LoVo (cell line): ENCODE data around the gene C3orf70.
"Not testable (repeated sequence)": the region's sequence is repeated elsewhere in the genome, so short reads cannot be mapped to it uniquely, and the experiment has no call there.

Source experiments
- DNase-seq: peaks from one replicate; pipeline ENCODE4 v3.0.0-alpha.2; 2016; ENCODE audit warnings: low spot score

C3orf70 gene

DNA sequence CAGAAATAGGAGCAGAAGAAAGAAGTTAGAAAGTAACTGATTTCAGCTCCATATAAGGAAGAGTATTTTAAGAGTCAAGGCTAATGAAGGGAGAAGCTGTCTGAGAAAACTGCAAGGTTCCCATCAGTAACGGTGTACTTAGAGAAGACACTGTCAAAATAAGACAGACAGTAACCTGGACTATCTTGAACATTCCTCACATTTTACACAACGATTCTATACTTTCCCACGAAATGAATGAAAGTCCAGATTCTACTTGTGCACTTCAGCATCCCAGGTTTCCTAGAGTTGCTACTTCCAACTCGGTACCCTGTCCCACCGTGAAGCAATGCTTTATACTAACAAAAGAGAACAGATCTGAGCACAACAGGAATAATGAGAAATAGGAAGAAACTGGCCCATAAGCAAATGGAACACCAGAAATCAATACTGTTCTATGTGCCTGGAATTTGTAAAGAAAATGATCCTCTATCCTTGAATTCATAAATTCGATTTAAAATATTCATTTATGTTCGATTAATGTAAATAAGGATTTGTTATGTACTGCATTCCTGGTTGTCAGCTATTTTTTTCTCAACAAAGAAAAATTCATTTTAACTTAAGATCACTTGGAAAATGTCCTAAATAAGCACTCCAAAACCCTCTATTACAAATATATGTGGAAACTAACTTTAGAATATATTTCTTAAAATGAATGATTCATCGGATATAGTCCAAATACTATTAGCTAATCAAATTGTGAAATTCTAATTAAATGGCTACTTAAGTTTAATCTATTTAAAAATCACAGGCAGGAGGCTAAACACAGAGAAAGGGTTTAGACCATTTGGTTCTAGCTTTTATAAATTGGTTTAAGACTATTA is 1.5 kb downstream of the C3orf70 start:
- DNase-seq = no peak

DNA sequence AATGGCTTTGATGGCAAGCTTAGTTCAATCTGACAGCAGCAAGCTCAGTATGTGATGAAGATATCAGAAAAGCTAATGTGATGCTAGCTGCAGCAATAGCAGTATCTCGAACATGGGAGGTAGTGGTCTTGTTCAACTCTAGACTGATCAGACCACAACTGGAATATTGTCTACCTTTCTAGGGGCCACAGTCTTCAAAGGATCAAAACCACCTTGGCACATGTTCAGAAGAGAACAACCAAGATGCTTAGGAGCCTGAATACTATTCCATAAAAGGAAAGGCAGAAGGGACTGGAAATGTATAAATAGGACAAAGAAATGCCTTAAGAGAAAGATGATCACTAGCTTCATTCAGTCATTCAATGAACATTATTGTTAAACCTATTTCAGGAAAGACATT is 2.3 kb downstream of the C3orf70 start:
- no peak for DNase-seq

DNA sequence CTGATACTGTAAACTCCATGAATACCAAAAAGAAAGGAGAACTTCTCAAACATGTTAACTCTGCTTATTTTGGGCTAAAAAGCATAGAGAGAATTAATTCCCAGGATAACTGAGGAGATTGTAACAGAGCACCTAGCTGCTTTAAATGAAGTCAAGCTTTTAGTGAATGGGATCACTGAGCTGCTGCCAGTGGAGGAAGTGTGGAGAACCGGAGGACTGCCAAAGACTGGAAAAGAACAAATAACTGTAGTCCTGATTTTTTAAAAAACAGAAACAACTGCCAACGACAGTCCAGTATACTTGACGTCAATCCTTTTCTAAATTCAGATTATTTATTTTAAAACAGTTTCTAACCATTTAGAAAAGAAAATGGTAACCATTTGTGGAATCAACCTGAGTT is 3.3 kb downstream of the C3orf70 start:
- no peak for DNase-seq

DNA sequence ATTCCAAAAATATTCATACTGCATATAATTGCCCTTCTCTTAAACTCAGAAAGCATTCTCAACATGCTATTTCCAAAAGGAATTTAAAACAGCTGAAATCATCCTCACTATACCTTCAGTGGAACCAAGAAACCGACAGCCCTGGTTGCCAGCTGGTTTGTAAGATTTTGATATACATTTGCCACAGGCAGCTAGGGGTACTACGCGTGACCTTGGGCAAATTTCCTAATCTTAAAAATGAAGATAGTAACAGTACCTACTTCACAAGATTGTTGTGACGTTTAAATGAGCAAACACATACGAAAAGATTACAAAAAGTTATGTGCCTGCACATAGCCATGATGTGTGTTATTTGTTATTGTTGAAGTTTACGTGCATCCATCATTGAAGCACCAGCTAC is 7.3 kb downstream of the C3orf70 start:
- DNase-seq = no peak

DNA sequence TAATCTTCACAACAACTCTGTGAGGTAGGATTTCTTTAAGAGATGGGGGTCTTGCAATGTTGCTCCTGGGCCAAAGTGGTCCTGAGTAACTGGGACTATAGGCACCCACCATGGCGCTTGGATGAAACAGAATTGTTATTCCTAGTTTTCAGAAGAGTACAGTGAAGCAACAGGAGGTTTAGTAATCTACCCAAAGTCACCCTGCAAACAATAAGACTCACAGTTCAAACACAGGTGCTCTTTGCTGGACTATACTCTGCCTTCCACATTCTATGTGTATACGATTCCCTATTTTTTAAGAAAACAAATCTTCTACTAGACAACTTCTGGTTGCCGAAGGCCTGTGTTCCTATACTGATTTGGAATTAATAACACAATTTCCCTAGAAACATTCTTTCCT is 8.1 kb downstream of the C3orf70 start:
- DNase-seq = no peak

DNA sequence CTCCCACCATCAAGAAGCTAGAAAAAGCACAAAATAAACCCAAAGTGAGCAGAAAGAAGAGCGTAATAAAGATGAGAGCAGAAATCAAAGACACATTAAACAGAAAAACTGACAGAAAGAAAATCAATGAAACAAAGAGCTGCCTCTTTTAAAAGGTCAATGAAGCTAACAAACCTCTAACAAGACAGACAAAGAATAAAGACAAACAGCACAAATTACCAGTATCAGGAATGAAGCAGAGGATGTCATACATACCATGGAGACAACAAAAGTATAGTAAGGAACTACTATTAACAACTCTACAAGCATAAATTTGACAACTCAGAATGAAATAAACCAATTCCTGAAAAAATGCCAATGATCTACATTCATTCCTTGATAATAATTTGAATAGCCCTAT is 15.0 kb downstream of the C3orf70 start:
- no peak for DNase-seq

DNA sequence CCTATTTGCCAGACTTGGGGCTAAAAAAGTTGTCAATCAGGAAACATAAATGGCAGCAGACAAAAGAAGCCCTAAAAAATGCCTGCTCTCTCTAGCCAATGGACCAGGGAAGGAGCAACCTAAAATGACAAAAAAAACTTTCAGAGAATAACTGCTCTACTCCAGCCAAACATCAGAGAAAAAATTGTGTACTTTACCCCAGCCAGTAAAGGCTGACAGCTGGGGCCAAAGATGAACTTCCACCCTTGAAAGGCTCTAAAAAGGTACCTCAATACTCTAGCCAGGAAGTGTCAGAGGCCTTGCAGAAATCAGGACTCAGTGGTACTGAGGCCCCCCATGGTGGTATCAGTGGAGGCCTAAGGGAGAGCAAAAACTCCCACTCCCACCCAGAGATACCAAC is 18.4 kb downstream of the C3orf70 start:
- DNase-seq = no peak

DNA sequence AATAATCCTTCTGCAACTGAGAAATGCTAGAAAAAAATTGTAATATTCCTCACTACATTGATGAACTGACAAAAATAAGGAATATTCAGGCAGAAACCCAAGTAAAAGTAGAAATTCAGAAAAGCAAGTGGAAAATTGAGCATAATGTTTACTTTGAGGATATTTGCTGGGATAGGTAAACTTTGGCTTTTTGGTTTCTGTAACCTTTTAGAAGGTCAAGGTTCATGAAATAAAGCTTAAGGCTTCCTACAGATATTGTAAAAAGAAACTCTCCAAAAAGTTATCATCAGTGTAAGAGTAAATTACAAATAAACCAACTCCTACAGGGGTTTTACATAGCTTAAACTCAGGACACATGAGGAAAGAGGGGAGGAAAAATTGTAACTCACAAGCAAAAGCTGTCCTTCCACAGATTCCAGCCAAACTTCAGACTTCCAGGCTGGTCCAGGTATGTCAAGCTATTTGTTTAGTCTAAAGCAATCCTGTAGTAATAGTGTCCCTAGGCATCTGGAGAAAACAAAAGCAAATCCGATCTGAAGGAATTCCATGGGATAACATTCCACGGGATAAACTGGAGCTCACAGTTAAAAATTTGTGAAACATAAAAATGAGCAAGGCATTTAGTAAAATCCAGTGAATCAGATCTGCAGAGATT is 21.1 kb downstream of the C3orf70 start:
- DNase-seq = no peak

DNA sequence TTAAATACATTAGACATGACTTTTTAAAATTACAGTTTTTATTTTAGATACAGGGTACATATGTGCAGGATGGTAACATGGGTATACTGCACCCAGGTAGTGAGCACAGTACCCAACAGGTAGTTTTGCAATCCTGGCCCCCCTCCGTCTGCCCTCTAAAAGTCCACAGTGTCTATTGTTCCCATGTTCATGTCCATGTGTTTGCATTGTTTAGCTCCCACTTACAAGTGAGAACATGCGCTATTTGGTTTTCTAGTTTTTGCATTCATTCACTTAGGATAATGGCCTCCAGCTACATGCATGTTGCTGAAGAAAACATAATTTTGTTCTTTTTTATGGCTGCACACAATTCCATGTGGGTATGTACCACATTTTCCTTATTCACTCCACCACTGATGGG is 23.8 kb downstream of the C3orf70 start:
- DNase-seq = no peak

DNA sequence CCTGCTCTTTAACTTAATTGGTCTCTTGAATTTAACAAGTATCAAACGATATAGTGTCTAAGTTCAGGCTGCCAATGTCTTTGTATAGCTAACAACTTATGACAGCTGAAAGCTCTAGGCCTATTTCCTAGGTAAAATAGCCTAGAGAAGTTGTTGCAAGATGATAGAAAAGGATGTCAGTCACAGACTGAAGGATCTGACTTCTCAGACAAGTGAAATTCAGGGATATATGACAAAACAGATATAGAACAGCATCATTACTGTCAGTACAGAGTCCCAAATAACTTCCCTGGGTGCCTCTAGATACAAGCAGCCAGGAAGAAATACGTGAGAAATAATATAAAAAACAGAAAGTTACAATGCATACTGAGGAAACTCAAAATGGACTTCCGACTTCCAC is 26.7 kb downstream of the C3orf70 start:
- no peak for DNase-seq

DNA sequence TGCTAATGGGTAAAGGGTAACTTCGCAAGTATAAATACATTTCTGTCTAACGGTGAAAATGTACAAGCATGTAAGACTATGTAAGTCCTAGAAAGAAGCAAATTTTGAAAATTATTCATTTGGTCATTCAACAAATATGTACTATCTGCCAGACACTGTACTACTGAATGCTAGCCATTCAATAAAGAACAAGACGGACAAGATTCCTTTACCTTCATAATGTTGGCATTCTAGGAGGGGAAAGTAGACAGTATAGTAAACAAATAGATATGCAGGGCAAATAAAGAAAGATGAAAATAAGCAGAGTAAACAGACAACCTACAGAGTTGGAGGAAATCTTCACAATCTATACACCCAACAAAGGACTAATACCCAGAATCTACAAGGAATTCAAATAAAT is 32.7 kb downstream of the C3orf70 start:
- DNase-seq = no peak

DNA sequence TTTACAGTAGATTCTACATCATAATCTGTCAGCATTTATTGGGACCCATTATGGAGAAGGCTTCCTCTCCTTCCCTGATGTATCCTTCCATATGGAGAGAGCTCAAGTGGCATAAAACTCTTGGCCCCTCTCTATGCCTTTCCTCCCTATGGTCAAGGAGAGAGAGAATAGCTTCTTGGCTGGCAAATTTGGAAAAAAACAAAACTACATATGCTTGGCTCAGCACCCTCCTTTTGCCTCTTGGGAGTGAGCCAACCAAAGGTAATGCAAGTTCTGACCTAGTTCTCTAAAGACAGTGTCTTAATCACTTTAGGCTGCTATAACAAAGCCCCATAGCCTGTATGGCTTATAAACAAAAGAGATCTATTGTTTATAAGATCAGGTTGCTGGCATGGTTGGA is 37.5 kb downstream of the C3orf70 start:
- DNase-seq = no peak

DNA sequence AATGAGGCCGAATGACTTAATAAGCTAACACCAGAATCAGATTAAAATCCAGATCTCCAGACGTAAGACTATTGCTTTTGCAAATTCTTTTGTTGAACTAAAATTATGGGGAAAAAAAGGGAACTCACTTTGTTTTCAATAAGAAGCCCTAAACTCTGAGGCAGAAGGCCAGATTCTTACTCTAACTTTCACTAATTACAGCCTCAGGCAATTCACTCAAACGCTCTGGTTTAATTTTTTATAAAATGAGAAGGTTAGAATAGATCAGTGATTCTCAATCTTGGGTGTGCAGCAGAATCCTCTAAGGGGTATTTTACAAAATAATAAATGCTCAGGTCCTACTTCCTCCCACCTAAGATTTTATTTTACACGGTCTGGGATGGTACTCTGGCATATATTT is 38.1 kb downstream of the C3orf70 start:
- no peak for DNase-seq

DNA sequence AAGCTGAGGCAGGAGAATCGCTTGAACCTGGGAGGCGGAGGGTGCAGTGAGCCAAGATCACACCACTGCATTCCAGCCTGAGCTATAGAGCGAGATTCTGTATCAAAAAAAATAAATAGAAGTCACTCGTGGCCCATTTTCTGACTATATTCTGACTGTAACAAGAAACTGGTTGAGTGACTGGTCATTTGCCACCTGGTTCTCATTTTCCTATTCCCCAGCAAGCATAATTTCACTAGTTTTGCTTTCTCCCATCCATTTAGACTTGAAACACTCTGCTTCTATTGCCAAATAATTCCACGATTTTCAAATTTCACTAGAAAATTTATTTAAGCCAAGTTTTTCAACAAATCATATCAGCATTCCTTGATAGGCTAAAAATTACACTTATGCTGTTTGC is 40.7 kb downstream of the C3orf70 start:
- DNase-seq = no peak

DNA sequence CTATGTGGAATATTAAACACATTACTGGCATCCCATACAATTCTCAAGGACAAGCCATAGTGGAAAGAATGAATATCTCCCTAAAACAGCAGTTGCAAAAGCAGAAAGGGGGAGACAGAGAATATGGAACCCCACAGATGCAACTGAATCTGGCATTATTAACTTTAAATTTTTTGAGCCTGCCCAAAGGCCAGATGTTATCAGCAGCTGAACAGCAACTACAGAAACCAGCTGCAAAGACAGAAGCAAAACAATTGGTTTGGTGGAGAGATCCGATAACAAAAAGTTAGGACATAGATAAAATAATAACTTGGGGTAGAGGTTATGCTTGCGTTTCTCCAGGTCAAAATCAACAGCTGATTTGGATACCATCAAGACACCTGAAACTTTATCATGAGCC is 43.8 kb downstream of the C3orf70 start:
- DNase-seq = not testable (repeated sequence)

DNA sequence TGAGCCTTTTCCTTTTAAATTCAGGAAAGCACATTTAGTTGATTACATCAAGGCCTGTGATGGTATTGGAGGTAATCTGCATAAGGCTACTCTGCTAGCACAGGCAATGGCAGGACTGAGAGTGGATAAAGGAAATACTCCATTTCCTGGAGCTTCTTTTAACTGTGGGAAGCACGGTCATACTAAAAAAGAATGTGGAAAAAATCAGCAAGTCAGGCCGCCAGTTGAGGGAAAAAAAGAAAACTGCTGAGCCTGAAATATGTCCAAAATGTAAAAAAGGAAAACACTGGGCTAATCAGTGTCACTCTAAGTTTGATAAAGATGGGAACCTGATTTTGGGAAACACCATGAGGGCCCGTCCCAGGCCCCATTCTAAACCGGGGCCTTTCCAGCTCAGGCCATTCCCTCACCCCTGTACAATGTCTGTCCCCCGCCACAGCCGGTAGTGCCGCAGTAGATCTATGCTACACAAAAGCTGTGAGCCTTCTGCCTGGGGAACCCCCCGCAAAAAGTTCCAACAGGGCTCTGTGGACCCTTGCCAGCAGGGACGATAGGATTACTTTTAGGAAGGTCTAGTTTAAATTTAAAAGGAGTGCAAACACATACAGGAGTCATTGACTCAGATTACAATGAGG is 46.5 kb downstream of the C3orf70 start:
- DNase-seq = not testable (repeated sequence)

DNA sequence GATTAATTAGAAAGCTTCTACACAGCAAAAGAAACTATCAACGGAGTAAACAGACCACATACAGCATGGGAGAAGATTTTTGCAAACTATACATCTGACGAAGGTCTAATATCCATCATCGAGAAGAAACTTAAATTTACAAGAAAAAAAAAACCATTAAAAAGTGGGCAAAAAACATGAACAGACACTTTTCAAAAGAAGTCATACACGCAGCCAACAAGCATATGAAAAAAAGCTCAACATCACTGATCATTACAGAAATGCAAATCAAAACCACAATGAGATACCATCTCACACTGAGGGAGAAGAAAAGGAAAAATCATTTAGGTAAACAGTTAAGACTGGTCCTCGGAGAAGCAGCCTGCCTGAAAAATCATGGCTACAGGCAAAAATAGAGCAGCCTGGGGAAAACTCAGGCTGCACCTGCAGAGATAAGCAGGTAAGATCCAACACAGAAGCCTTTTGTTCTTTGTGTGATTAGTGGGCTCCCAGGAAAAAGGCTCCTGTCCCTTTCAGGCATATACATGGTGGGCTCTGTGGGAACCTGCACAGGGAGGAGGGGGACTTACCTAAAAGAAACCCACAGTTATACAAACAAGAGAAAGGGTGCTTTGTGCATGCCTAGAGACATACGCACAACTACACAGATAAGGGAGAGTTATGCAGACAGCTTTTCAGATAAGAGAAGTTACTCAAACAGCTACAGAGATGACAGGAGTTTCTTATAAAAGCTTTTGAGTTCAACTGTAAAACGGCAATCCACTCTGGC is 49.3 kb downstream of the C3orf70 start:
- no peak for DNase-seq

DNA sequence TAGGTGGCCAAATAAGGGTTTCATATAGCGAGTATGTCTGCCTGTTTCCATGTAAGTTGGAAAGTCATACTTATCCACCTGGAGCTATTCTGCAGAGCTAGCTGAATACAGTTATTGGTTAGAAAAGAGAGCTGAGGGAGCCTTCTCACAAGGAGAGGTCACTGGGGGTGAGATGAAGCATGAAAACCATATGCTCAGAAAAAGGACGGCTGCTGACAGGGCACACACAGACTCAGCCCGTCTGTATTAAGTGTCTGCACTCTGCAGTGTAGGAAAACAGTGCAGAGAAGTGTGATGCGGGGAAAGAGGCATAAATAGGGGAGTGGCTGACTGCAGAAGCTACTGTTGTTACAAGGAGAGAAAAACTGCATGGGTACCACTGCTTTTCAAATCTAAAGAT is 58.2 kb downstream of the C3orf70 start:
- DNase-seq = no peak

DNA sequence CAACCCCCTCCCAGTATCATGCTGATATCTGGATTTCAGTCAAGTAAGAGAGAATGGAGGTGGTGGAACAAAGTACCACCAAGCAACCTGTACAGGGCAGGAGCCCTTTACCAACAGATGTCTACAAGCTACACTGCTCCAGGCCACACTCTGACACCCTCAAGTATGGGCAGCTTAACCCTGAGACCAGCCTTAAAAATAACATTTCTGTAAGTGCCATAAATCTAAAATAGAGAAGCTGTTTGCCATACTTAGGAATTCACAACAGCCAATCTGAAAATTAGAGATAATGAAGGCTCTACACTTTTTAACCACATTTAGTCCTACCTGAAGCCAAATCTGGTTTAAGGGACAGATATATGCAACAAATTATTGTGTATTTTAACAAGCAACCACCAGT is 59.7 kb downstream of the C3orf70 start:
- DNase-seq = no peak

DNA sequence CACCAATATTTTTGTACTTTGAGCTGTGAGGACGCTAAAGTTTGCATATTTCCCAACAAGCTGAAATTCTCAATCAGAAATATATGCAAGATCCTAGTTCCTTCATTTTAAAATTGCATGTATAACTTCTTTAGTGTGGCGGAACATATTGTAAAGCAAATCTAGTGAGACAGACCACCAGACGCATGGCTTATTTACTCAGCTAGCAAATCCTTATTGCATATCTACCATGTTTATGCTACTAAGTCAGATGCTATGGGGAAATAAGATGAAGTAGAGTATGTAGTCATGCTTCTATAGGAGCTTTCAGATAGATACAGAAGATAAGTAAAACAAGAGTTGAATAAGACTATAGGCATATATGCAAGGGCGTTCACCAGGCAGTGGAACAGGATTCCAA is 62.0 kb downstream of the C3orf70 start:
- DNase-seq = no peak

DNA sequence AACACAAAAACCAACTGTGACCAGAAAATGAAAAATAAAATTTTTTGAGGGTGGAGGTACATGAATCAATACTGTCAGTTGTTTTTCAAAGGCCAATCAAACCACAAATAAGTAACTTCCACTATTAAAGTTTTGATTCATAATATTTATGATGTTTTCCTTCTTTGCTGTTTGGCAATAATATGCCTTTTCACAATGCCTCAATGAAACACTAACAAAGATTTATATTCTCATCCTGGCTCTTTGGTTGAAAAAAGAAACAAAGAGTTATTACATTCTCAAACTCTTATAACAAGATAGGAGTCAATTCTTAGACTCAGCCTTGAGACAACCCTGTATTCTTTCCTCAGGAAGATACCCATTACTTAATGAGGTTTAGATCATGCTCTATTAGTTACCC is 63.1 kb downstream of the C3orf70 start:
- no peak for DNase-seq

DNA sequence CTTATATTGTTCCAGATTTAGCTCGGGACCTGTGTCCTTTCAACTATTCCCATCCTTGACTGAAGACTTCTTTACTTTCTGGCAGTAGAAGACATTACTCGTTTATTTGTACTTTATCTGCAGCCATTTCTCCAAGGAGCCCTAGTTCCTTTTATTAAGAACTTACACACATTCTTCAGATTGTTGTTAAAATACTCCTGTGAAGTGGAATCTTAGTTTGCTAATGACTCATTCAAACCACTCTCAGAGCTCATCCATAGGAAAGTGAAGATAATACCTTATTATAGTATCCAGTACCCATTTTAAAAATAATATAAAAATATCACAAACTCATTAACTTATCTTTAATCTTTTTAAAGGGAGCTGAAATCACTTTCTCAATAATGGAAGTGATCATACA is 63.5 kb downstream of the C3orf70 start:
- no peak for DNase-seq

DNA sequence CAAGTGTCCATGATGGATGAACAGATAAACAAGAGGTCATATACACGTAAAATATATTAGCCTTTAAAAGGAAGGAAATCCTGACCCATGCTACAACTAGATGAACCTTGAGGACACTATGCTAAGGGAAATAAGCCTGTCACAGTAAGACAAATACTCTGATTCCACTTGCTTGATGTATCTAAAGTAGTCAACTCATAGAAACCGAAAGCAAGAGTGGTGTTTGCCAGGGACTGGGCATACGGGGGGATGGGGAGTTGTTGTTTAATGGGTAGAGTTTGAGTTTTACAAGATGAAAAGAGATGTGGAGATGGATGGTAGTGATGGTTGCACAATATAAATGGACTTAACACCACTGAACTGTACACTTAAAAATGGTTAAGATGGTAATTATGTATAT is 65.4 kb downstream of the C3orf70 start:
- DNase-seq = no peak
